ENCODE results near the gene PLXDC1.
"Not testable (repeated sequence)": the region's sequence is repeated elsewhere in the genome, so short reads cannot be mapped to it uniquely, and the experiment has no call there.

Gene PLXDC1

DNA sequence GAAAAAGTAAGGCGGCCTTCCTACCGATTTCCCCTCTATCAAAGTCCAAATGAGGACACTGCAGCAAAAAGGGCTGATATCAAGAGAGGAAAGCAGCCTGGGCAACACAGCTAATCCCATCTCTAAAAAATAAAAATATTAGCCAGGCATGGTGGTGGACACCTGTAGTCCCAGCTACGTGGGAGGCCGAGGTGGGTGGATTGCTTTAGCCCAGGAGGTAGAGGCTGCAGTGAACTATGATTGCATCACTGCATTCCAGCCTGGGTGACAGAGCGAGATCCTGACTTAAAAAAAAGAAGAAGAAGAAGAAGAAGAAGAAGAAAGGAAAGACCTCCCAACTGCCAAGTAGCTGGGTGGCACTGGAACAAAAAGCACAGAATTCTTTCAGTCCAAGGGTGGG, 31.6 kb upstream of the PLXDC1 start:
- no peak for DNase-seq (ENCODE audit: low read depth in 1 of 2, low spot score in 1 of 2)

GRCh38 chr17:39181303-39181702, 29.9 kb upstream of the PLXDC1 start:
- DNase-seq (ENCODE audit: low read depth in 1 of 2, low spot score in 1 of 2) = no peak

GRCh38 chr17:39178536-39178935, 27.1 kb upstream of the PLXDC1 start:
- no peak for DNase-seq (ENCODE audit: low read depth in 1 of 2, low spot score in 1 of 2)

GRCh38 chr17:39177256-39177655, 25.8 kb upstream of the PLXDC1 start:
- DNase-seq (ENCODE audit: low read depth in 1 of 2, low spot score in 1 of 2) = no peak

- DNase-seq (ENCODE audit: low read depth in 1 of 2, low spot score in 1 of 2) = no peak
Observed at GRCh38 chr17:39175695-39176093, 24.3 kb upstream of the PLXDC1 start.

DNA sequence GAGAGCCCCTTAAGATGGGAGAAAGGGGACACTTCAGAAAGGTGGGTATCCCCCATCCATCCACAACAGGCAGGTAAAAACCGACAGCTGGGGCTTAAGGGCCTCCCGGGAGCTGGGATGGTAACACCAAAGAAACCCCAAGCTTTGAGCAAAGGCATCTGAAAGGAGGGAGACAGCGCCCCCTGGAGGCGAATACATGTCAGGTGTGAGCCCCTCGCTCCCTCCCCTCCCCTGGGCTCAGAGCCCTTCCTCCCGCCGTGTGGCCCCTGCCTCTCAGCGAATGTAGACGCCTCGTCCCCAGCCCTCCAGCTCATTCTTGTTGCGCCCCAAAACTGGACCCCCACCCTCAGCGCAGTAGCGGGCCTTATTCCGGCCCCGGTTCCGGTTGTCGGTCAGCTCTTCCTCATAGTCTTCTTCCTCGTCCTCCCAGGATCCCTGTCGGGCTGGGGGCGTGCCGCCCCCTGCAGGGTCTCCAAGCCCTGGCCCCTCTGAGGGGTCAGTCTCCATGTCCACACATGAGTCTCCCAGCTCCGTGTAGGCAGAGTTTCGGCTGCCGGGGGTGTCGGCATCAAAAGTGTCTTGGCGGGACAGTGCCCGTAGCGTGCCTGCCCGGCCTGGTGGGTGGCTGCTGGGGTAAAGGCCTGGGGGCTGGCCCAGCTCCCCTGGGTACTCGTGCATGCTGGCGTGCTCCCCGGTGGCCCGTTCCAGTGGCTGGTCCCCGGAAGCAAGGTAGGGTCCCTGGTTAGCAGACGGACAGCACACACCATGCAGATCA, 23.7 kb upstream of the PLXDC1 start:
- DNase-seq (ENCODE audit: low read depth in 1 of 2, low spot score in 1 of 2) = peak; percentile 65 to 66

DNA sequence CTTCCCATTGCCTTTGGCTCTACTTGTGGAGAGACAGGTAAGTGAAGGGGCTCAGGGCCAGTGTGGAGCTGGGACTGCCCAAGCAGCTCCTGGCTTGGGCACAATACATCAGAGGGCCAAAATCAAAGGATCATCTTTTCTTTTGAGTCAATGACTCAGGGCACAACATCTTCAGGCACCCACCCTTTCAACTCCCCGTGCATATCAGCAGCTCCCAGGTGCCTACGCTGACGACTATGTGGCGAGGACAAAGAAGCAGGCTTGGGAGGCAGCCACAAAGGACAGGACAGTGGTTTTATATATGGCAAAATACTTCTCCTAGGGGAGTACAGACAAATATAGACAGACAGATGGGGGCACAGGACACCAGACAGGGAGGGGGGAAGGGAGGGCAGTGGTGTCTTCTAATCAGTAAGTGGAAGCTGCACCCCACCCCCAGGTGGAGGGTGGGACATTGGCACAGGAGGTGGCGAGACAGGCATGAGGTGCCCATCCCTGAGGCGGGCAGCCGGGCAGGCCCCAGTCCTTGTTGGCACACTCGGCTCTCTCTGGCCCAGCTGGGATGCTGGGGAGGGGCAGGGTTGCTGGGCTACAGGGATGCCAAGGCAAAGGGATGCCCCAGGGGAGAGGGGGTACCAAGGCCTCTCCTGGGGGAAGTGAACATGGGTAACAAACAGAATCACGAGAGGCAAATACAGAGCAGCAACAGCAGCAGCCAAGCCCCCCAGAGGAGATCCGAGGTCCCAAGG, 22.3 kb upstream of the PLXDC1 start:
- no peak for DNase-seq (ENCODE audit: low read depth in 1 of 2, low spot score in 1 of 2)

- DNase-seq (ENCODE audit: low read depth in 1 of 2, low spot score in 1 of 2) = no peak
Observed at GRCh38 chr17:39173080-39173479, 21.6 kb upstream of the PLXDC1 start.

GRCh38 chr17:39171933-39172332, 20.5 kb upstream of the PLXDC1 start:
- DNase-seq (ENCODE audit: low read depth in 1 of 2, low spot score in 1 of 2) = no peak

DNA sequence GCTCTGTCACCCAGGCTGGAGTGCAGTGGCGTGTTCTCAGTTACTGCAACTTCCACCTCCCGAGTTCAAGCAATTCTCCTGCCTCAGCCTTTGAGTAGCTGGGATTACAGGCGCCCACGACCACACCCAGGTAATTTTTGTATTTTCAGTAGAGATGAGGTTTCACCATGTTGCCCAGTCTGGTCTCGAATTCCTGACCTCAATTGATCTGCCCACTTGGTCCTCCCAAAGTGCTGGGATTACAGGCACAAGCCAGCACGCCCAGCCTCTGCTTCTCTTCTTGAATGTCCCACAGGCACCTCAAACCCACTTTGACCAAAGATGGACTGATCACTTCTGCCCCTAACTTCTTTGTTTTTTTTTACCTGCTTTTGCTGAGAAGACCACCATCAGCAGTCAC, 19.1 kb upstream of the PLXDC1 start:
- no peak for DNase-seq (ENCODE audit: low read depth in 1 of 2, low spot score in 1 of 2)

GRCh38 chr17:39170109-39170508, 18.7 kb upstream of the PLXDC1 start:
- DNase-seq (ENCODE audit: low read depth in 1 of 2, low spot score in 1 of 2) = no peak

DNA sequence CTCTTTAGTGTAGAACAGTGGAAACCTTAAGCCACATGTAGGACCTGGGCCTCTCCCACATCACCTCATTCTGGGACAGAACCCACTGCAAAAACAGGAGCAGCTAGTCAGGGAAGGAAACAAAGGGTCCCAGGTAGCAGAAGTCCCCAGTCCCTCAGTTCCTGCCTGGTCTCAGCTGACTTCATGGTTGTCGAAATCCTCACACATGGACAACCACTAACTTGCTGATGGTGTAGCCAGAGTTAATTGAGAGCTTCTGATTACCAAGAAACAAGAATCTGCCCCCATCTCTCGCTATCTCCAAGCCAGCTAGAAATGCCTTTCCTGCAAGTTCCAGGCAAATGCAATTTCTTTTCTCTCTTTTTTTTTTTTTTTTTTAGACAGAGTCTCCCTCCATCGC, 18.1 kb upstream of the PLXDC1 start:
- DNase-seq (ENCODE audit: low read depth in 1 of 2, low spot score in 1 of 2) = no peak

DNA sequence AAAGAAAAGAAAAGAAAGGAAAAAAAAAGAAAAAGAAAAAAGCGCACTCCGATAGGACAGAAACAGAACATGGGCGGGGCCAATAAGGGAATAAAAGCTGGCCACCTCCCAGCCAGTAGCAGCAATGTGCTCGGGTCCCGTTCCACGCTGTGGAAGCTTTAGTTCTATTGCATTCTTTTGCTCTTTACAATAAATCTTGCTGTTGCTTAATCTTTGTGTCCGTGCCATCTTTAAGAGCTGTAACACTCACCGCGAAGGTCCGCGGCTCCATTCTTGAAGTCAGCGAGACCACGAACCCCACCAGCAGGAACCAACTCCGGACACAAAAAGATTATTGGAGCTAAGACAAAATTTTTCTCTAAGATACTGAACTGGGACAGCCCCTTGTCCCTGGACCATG, 17.7 kb upstream of the PLXDC1 start:
- DNase-seq (ENCODE audit: low read depth in 1 of 2, low spot score in 1 of 2) = no peak

- DNase-seq (ENCODE audit: low read depth in 1 of 2, low spot score in 1 of 2) = not testable (repeated sequence)
Observed at GRCh38 chr17:39168503-39168902, 17.1 kb upstream of the PLXDC1 start.

DNA sequence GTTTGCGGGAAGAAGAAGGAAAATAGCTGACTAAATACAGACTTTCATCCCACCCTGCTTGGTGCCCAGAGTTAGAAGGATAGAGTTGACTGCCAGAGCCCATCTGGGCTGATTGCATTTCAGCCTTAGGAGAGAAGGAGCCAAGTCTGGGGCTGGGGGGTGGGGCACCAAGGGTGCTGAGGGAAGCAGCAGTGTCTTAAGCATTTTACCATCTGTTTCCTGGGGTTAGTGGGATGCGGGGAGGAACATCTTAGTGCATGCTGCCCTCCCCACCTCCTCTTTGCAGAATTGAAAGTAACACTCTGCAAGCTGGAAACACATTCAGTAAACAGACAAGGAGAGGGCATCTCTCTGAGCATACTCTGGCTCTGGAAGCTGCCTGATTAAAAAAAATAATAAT, 16.0 kb upstream of the PLXDC1 start:
- DNase-seq (ENCODE audit: low read depth in 1 of 2, low spot score in 1 of 2) = no peak

GRCh38 chr17:39166437-39167335, 15.2 kb upstream of the PLXDC1 start:
- no peak for DNase-seq (ENCODE audit: low read depth in 1 of 2, low spot score in 1 of 2)

DNA sequence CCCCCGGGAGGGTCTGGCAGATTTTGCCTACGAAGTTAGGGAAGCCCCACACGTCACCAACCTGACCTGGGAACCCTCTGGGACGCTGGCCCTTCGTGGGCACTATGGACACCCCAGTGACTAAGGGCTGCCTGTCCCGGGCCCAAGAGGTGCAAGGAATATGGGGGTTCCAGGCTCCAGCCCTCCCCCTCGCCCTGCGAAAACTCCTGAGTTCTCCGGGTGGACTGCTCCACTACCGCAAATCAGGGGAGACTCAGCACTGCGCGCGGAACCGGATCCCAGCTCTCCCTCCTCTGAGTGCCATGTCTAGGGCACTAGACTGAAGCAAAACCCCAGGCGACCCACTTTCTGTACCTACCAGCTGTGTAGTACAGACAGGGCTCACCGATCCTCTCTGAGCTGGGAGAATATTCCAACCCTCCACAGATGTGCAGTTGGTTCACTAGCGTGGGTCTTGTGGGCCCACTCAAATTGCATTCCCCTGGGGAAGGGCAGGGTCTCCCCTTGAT, 14.5 kb upstream of the PLXDC1 start, which contains the start of gene ARL5C:
TSS of gene ARL5C (minus strand) at position 321 of the 509 bp plus-strand sequence. CDS start 401 bp downstream, outside the sequence.
- no peak for DNase-seq (ENCODE audit: low read depth in 1 of 2, low spot score in 1 of 2)

- DNase-seq (ENCODE audit: low read depth in 1 of 2, low spot score in 1 of 2) = no peak
Observed at GRCh38 chr17:39165178-39165840, 13.9 kb upstream of the PLXDC1 start.

DNA sequence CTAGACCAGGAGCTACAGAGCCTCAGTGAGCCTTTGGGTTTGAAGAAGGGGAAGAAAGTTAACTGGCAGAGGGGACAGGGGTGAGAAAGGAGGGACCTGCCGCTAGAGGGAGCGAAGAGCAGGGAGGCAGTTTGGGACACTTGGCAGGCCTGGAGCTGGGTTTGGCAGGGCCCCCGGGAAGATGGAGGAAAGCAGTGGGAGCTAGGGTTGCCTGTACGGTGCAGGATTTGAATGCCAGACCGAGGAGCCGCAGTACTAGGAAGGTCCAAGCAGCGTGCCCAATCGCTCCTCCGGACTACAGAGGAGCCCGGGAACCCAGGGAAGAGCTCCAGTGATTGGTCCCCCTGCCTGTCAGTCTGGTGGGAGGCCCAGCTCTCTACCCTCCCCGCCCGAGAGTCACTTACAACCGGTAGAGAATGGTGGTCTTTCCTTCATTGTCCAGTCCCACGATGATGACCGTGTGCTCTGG, 13.3 kb upstream of the PLXDC1 start:
- peak; percentile 49 to 68 for DNase-seq (ENCODE audit: low read depth in 1 of 2, low spot score in 1 of 2)

DNA sequence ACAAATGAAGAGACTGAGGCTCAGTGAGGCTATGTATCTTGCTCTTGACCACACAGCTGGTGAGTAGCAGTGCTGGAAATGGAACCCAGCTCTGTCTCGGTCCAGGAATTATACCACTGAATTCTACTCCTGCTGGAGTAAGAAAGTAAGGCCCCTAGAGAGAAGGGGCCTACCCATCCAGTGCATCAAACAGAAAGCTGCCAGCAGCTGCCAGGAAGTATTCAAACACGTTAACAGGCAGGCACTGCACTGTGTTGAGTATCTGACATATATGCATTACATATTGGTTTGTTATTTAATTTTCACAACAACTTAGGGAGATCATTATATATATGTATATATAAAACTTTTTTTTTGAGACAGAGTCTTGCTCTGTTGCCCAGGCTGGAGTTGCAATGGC, 10.5 kb upstream of the PLXDC1 start:
- no peak for DNase-seq (ENCODE audit: low read depth in 1 of 2, low spot score in 1 of 2)

DNA sequence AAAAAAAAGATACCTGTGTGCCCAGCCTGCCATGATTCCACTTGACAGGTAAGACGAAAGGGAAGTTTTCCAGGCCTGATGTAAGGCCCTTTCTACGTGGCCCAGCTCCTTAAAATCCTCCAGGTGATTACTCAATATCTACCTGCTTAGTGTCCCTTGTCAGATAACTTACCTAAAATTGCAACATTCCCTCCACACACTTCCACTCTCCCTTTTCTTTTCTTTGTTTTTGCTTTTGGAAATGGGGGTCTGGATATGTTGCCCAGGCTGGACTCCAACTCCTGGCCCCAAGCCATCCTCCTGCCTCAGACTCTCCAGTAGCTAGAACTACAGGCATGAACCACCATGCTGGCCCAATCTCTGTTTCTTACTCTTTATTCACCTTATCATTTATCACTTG, 7.2 kb upstream of the PLXDC1 start:
- DNase-seq (ENCODE audit: low read depth in 1 of 2, low spot score in 1 of 2) = no peak
